GM12873 (cell line): ENCODE results near the gene ADPRHL1.

ENCODE experiments used
- TF ChIP-seq, protein P1 (sequence below): IDR thresholded peaks from 2 replicates; pipeline ENCODE4 v1.5.1; 2012; ENCODE audit warnings: low read depth, mild to moderate bottlenecking, moderate library complexity, low read length, control low read depth; ENCODE audit not compliant: insufficient read depth; ENCODE audit errors: missing control alignments

The ADPRHL1 gene

DNA sequence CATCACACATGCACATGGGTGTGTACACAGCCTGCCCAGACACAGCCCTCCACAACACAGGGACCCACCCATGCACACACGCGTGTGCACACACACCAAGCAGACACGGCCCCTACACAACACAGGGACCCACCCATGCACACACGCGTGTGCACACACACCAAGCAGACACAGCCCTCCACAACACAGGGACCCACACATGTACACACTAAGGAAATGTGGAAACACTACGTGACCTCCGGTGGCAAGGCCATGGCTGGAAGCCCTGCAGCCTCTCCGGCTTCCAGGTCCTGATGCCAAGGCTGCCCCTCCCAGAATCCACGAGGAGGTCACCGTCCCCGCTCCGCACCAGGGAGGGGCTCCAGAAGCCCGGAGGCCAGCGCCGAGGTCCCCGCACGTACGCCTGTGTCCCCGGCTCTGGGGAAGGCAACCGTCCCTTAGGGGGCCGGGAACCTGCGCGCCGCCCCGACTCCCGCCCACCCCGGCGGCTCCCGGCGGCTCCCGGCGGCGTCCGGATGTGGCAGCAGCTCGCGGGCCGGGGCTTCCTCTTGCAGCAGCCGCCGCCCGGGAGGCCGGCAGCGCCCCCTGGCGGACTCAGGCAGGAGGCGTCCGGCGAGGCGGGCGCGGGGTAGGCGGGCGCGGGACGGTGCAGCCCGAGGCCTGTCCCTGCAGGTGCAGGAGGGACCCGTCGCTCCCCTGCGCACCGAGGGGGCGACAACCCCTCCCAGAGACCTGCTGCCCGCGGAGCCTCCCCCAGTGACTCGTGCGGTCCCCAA, 59.5 kb downstream of the ADPRHL1 start:
- TF ChIP-seq, protein P1, sequence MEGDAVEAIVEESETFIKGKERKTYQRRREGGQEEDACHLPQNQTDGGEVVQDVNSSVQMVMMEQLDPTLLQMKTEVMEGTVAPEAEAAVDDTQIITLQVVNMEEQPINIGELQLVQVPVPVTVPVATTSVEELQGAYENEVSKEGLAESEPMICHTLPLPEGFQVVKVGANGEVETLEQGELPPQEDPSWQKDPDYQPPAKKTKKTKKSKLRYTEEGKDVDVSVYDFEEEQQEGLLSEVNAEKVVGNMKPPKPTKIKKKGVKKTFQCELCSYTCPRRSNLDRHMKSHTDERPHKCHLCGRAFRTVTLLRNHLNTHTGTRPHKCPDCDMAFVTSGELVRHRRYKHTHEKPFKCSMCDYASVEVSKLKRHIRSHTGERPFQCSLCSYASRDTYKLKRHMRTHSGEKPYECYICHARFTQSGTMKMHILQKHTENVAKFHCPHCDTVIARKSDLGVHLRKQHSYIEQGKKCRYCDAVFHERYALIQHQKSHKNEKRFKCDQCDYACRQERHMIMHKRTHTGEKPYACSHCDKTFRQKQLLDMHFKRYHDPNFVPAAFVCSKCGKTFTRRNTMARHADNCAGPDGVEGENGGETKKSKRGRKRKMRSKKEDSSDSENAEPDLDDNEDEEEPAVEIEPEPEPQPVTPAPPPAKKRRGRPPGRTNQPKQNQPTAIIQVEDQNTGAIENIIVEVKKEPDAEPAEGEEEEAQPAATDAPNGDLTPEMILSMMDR, result peak; percentile 64

DNA sequence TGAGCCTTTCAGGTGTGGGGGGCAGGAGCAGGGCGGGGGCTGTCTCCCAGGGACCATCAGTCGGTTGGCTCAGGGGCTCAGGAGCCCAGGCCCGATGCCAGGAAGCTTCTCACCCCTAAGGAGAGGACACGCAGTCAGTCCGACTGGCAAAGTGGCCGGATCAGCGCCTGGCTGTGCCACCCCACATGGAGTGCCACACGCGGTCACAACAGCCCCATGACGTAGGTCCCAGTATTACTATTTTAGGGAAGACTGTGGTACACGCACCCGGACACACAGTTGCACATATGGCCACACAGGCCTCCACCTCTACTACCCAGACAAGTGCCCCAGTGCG, 60.1 kb downstream of the ADPRHL1 start:
- TF ChIP-seq, protein P1, result no peak

DNA sequence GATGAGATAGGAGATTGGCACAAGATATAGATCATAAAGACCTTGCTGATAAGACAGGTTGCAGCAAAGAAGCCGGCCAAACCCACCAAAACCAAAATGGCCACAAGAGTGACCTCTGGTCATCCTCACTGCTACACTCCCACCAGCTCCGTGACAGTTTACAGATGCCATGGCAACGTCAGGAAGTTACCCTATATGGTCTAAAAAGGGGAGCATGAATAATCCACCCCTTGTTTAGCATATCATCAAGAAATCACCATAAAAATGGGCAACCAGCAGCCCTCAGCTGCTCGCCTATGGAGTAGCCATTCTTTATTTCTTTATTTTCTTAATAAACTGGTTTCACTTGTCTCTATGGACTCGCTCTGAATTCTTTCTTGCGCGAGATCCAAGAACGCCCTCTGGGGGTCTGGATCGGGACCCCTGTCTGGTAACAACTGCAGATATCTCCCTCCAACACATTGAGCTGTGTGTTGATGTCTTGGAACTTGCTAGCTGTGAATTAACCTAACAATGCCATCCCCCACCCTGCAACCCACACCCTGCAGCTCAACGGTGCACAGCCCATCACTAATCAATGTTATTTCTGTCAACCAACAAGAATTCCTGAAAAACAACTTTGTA, 62.3 kb downstream of the ADPRHL1 start:
- TF ChIP-seq, protein P1, result no peak

DNA sequence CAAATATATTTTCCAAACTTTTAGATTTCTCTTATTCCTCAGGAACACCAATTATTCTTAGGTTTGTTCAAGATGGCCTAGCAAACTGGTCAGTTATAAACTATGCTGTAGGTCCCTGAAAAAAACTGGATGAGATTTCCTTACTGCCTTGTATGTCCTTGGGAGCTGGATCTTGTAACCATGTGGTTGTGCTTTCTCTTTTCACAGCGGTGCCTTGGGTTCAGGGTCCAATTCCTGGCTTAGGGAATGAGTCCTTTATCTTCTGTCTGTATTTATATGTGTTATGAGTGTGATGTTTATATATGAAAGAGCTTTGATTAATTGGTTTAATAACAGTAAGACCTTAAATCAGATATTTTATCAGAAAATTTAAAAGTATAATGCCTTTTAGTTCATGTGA, 65.9 kb downstream of the ADPRHL1 start:
- TF ChIP-seq, protein P1, result no peak

DNA sequence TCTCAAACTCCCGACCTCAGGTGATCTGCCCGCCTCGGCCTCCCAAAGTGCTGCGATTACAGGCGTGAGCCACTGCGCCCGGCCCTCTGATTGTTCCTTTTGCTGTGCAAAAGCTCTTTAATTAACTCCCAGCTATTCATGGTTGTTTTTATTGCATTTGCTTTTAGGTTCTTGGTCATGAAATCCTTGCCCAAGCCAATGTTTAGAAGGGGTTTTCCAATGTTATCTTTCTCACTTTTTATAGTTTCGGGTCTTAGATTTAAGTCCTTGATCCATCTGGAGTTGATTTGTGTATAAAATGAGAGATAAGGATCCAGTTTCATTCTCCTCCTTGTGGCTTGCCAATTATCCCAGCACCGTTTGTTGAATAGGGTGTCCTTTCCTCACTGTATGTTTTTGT, 70.2 kb downstream of the ADPRHL1 start:
- TF ChIP-seq, protein P1, result no peak

DNA sequence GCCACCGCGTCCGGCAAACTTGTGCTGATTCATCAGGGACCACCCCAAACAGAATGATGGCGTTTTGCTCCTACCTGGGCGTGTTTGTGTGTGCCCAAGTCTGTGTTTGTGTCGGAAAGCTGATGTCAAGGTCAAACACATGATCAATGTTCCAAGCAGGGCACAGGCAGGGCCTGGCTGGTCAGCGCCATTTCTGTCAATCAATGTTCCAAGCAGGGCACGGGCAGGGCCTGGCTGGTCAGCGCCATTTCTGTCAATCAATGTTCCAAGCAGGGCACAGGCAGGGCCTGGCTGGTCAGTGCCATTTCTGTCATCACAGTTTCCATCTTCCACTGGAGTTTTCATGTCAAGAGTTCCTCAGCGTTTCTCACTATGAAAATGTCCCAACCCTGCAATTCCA, 74.5 kb downstream of the ADPRHL1 start:
- TF ChIP-seq, protein P1, result no peak

DNA sequence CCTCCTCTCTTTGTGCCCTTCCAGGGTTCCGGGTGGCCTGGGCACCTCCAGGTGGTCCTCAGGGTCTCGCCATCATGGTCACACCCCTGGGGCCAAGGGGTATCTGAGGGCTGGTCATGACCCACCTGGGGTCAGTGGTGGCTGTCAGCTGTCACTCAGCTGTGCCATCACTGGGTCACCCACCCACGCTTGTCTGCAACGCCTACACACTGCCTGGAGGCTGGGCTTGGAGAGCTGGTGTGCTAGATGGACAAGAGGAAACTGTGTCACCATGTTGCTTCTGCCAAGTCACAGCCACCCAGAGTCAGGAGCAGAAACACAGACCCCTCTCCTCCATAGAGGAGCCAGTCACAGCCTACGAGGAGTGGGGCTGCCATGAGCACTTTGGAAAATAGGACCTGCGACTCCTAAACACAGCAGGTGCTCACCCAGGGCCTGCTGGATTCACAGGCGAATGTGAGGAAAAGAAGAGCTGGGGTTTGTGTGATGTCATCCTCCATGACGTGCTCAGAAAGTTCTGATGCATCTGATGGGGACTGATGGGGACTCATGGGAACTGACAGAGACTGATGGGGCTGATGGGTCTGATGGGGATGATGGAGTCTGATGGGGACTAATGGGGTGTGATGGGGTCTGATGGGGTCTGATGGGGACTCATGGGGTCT, 78.6 kb downstream of the ADPRHL1 start:
- TF ChIP-seq, protein P1, result no peak
